AG08395 (cell line): ENCODE measurements around the gene GNAS-AS1.

Experiments used
- DNase-seq: peaks from one replicate; pipeline ENCODE4 v3.0.0; 2012; ENCODE audit warnings: mixed read lengths, low spot score

The GNAS-AS1 gene

DNA sequence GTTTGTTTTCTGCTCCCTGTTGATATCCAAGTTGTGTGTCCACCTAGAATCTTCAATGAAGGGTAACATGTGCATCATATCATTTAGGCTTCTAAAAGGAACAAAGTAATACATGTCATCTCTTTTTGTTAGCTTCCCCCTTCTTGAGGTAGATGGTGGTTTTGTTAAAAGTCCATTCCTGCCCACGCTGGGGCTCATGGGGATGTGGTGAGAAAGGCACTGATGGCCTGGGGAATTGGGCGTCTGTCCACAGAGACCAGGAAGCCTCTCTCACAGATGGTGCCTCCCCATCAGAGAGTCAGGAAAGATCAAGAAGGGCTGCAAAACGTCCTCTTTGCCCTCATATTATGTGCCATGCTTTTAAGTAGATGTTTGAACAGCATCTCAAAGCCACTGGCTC lies 34.3 kb upstream of the GNAS-AS1 start:
- DNase-seq, result no peak

DNA sequence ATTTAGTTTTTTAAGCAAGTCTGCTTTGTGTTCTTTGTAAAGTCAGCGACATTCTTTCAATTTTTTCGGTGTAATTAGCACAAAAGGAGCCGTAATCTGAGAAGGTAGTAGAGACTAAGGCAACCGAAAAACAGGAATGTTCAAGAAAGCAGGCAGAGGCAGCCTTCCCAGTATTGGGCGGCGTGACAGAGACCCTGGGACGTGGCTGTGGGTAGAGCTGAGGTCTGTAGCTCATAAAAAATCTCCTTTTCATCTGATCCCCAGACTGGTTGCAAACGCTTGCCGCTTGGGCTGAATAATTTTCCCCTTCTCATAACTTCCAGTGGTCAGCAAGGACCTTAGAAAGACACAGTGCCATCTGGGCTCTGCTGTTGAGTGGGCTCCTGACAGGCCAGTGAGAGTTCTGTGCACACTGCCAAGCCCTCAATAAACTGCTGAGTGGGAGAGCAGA lies 32.6 kb upstream of the GNAS-AS1 start:
- DNase-seq, result peak; percentile 39

DNA sequence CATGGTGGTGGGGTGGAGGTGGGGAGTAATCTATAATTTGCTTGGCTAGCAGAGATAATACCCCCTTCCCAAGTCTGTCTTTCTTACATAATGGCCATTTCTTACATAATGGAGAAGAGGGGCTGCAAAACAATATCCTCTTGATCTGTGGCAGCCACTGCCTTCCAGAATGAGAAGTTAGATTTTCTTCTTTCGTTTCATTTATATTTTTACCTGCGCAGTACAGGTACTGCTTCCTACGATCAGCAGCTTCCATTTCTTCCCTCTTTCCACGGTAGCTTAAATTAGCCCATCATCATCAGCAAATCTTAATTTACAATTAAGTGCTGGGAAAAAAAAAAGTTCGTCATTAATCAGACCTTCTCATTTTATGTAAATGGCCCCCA lies 32.0 kb upstream of the GNAS-AS1 start:
- no peak for DNase-seq

DNA sequence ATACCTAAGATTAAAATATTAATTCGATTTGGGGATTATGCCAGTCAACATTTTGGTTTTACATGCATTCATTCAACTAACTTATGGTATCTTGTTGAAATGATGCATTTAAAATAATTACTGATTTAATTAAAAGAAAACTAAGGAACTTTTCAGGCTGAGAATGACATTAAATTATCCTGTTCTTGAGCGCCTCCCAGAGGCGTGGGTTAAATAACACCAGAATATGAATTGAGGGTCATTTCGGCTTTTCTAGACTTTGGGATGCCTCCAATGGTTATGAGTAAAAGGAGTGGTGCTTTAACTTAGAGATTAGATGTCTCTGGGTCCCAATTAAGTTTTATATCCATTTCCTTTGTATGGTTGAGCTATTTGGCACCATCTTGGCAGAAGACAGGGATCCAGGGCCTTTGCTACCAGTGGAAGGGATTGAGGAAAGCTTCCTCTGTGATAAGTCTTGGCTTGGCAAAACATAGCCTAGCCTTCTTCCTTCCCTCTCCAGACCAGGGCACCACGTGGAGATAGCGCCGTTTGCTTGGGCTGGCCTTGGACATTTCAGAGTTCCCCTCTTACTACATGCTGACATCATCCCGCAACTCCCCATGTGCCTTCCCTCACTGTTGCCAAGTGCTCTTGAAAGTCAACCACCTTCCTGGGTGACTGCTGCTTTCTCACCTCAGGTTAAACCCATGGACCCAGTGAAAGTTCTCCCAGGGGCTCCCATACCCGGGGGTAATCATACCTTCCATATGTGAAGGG lies 30.5 kb upstream of the GNAS-AS1 start:
- no peak for DNase-seq

DNA sequence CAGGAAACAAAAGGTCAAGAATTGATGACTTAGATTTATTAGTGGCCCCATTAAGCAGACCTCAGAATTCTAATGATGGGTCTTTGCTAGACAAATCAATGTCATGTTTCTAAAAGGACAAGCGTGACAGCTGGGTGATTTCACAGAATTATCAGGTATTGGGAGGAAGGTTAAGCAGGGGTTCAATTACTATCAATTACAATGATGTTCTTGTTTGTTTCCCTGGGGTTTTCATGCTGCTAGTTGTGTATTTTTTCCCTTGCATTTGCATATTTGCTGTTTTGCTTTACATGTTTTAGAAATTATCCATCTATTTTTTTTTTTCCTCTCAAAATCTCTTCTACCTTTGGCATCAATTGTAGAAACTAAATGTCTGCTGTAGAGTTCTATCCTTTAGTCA lies 29.7 kb upstream of the GNAS-AS1 start:
- no peak for DNase-seq

DNA sequence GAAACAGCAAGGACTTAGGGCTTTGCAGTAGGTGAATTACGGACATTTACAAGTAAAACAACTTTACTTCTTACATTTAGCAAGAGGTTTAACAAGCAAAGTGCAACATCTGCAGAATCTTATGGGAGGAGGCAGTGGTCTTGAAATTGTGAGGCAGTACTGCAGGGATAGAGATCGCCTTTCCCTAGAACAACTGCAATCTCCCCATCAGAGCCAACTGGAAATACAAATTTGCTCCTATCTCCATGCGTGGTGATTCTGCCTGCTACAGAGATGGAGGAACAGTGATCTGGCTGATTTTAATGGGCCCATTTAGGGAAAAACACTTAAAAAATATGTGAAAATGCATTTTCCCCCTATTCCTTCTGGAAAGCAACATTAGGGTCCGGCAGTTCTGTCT lies 27.7 kb upstream of the GNAS-AS1 start:
- DNase-seq, result no peak

DNA sequence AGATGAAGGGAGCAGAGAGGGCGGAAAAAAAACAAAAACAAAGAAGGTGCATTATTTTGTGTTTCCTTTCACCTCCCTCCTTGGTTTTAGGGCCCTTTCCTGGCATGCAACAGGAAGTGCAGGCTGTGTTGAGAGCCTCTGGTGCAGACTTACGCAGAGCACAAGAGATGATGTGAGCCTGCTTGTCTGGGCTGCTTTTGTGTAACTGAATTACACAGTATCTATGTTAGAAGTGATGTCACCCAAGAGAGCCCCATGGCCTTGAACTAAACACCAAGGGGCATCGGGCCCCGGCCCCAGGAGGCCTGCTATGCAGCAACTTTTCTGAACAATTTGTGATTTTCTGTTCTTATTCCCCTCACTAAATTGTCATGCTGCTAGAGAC lies 27.3 kb upstream of the GNAS-AS1 start:
- no peak for DNase-seq

DNA sequence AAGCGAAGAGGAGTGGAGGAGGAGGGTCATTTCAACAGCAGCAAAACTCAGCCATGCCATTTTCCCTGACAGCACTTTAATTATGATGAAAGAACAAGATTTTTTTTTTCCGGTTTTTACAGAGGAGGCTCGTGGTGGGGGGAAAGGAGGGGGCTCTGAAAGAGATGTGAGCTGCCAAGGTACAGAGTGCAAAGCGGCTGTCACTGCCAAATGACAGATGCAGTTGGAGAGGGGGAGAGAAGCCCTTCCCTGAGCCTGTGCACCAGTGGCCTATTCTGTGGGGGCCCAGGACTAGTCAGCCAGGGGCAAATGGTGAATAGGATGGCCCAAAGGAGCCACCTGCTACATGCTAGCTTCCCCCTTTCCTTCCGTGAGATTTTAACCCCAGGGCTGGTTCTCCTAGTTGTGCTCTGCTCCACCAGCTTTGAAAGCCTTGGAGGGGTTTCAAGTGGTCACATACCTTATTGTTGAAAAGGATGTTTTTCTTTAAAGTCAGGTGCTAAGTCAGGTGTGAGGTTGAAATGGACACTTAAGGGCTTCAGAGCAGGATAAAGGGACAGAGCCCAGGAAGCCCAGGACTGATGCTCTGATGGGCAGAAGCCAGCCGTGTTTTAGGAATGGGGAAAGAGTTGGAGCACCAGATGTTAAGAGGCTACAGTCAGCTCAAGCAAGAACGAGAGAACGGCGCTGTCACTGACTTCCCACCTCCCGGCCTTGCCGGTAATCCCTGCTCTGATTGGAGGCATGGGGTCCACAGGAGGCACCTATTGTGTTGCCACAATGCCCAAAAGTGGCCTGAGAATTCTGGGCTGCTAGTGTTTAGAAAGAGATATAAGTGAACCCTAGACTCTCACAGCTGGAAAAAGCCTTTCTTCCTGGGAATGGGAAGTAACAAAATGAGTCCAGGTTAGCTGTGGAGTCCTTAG lies 26.6 kb upstream of the GNAS-AS1 start:
- DNase-seq, result no peak

DNA sequence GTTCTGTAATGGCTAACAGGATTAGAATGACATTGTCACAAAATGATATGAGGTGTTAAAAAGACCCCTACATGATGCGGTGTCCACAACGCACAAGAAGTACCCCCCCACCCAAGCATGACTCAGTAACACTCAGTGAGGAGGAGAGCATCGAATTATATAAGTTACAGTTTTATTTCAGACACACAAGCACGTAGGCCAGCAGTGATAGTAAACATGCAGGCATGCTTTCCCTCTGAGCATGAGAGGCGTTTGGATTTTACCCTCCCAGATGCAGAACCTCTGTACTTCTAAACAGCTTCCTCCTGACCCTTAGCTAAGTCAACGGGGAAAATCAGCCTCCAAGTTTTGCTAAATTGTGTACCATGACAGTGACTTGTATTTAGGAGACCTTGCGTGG lies 25.7 kb upstream of the GNAS-AS1 start:
- DNase-seq, result no peak

DNA sequence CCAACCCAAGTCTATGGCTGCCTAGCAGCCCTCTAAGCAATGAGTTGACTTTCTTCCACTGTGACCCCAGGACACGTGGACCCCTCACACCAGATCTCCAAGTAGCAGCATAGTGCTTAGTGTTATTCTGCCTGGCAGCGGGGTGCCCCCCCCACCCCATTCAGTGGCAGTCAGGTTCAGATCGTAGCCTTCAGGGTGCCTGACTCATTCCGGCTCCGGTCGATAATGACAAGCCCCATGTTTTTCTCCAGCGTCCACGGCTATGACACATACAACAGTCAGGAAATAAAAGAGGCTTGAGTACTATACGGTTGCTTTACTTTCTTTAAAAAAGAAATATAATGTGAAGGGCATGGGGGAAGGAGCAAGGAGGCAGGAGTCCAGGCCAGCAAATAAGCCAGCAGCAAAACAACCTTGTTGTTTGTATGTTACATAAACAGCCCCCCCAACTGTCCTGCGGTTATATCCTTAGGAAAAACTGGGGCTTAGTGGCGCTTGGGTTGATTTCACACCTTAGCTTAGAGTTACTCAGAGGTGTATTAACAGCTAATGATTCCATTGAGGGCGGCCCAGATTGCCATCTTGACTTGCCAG lies 24.9 kb upstream of the GNAS-AS1 start:
- DNase-seq, result no peak

DNA sequence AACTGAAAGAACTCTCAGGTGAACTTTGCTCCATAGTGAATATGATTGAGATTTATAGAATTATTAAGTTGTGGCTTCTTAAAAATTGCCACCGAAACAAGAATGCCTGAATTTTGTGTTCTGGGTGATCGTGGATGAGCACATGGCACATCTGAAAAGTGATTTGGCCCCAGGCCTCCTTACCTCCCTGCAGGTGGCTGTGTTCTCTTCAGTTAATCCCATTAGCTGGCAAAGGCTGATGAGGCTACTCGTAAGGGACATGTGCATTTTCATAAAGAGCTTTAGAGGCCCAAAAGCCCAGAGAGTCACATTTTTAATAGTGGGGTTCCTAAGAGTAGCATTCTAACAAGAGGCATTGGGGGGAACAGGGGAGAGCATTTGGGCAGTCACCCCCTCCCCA lies 24.4 kb upstream of the GNAS-AS1 start:
- DNase-seq, result no peak

DNA sequence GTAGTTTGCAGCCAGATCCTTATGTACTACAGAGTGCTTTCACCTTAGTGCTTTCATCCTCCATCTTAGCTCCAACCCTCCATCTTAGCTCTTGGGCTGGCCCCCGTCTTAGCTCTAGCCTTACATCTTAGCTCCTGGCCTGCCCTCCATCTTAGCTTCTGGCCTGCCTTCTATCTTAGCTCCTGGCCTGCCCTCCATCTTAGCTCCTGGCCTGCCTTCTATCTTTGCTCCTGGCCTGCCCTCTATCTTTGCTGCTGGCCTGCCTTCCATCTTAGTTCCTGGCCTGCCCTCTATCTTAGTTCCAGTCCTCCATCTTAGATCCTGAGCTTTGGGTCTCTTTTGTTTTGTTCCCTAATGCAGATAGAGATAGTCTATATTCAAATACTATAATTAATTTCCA lies 23.8 kb upstream of the GNAS-AS1 start:
- no peak for DNase-seq

DNA sequence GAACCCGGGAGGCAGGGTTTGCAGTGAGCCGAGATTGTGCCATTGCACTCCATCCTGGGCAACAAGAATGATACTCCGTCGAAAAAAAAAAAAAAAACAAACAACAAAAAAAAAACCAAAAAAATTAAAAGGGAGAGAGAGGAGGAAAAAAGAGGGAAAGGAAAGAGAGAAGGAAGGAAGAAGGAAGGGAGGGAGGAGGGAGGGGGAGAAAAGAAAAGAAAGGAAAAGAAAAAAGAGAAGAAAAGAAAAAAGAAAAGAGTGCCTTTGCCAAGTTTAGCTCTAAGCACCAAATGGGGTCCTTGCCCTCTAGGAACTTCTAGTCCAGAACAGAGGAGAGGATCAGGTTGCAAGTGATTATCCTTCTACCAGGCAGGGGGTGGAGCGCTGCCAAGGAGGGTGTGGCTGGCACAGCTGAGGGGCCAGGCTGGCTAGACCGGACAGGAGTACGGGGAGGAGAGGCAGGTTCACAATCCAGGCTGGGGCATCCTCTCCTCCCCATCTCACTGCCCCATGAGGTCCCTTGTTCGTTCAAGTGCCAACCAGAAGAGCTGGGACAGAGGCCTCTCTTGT lies 20.9 kb upstream of the GNAS-AS1 start:
- no peak for DNase-seq

DNA sequence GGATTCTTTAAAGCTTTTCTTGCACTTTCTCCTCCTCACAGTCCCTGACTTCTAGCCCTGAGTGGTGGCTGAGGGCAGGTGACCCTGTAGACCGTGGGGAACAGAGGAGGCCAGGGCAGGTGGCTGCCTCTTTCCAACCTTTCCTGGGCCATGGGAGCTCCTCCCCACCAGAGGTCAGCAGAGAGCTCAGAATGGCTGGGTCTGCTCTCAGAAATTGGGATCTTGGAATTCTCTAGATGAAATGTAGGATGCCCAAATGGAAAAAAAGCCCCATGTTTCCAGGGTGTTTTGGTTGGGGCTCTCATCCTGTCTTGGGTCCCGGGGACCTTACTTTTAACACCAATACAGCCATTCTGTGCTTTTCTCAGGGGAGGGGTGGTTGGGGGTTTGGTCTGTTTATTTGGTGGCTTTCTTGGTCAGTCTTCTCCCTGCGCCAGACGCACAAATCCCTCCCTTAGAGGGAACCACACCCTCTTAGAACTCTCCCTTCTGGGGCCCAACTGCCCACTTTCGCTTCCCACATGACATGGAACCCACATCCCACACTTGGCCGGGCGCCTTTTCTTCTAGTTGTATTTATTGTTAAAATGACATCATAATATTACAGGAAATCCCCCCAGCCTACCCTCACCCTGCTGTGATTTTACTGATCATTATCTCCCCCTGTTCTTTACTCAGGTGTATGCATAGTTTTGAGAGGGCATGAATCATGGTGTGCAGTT lies 19.8 kb upstream of the GNAS-AS1 start:
- DNase-seq, result peak; percentile 86

DNA sequence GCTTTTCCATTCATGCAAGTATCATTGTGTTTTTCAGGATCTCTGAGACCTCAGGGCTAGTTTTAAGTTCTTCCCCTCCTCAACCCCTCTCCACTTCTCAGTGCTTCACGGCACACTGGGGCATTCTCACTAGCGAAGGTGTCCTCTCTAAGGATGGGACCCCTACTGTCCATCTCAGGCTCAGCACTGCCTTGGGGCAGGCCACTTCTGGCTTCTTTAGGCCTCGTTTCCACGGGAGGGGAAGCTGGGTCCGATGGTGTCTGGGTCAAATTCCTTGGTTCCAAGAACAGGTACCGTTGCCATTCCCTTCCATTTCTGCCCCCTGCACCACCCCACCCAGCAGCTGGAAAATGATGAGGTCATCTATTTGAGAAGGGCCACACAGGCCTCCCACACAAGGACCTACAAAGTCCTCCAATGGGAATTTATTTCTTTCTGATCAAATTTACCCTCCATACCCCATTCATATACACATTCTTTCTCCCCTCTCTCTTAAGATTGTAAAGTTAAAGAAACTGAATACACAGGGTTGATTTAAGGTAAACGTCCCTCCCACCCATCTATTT lies 19.0 kb upstream of the GNAS-AS1 start:
- DNase-seq, result no peak

DNA sequence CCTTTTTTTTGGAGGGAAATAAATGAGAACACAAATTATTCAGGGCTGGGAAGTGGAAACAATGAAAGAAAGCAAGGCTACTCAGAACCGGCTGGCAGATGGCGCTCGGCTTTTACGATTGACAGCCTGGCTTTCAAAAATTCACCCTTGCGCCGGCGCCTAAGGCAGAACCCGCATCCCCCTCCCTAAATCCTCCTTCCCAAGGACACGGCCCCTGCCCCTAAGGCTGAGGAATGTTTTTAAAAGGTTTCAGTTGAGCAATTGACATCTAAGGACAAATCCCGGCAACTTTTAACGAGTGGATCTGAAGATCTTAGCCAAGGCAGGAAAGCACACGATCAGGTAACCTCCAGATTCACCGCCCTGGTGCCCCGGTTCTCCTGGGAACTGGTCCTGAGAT lies 18.1 kb upstream of the GNAS-AS1 start:
- no peak for DNase-seq

DNA sequence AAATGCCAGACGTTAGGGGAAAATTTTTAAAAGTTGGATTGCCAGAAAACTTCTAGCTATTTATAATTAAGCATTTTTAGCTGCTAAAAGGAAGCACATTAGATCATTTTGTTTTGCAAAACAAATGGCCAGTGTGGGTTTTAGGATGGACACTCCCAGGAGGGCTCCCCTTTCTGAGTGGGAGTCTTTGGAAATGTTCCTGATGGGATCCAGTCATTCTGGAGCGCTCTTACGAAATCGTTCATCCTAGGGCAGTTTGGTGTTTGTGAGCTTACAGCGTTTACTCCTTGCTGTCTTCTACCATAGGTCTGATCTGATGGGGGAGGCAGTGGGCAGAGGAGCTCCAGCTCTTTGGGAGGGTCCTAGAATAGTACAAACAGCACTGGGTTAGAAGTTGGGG lies 16.5 kb upstream of the GNAS-AS1 start:
- DNase-seq, result peak; percentile 40

DNA sequence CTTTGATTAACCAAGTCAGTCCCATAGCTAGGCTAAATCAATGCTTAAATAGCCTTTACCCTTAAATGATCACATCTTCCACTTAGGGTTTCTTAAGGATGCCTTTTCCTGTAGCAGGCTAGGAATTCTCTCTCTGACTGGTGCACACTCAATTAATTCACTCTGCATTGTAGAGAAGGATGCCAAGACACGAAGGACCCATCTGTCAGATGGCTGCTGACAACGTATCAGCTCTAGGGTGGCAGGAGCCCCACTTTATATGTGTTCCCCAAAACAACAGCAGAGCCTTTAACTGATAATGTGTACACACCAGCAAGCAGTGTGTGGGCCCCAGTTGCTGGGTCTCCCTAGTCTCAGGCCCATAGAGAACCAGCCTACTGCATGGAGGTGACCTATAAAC lies 15.1 kb upstream of the GNAS-AS1 start:
- DNase-seq, result no peak

DNA sequence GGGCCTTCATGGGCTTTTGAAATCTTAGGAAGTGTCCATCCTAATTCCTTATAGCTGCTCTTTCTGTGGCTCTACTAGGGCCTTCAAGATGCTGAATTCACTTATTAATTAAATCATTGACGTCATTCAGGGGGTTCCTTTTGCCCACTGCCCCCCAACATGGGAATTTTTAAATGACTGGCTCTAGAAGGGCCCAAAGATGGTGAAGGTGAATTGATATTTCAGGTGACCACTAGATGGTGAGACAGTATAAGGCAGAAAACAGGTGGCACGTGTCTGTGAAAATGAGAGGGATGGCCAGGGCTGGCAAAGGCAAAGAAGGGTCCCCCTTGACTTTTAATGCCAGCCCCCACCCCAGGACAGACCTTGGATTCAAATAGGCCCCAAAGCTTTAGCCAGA lies 13.6 kb upstream of the GNAS-AS1 start:
- no peak for DNase-seq

DNA sequence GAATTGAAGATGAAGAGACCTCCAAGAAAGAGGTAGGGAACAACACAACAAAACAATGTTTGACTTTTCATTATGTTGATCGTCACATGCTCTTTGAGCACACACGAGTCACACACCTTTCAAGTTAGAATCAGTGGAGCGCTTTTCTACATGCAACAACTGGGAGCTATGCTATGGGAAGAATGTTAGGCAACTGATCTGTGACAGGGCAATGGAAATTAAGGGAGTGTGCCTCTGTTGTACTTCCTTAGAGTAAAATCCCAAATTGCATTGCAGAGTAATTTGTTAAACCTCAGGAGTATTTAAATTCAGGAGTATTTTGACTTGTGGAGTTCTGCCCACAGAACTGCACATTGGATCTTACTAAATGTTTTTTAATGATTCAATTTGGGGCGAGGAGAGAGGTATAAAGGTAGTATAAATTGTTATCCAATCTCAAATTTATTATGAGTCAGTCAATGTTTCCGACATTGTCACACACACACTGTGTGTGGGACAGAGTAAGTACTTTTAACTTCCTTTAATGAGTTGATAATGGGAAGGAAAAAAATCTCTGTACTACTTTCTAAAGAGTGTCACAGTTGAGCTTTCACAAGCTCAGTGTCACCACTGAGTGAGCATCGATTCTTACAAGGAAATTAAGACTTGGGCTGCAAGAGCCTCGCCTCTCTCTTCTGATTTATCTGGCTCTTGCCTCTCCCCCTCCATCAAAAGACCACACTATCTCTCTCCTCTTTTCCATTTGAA lies 12.5 kb upstream of the GNAS-AS1 start:
- no peak for DNase-seq
